Retinal pigment epithelial cell (primary cell): ENCODE results near the gene RABGGTB.
"Not testable (repeated sequence)": the region's sequence is repeated elsewhere in the genome, so short reads cannot be mapped to it uniquely, and the experiment has no call there.

Source experiments
- DNase-seq: peaks from one replicate; pipeline ENCODE4 v3.0.0-alpha.2; 2010; ENCODE audit warnings: low read depth
- H3K4me3 ChIP-seq: 2 replicates; pipeline ENCODE4 v1.5.1; 2011; ENCODE audit warnings: mild to moderate bottlenecking, low read length, control low read depth, moderate library complexity
- TF ChIP-seq, protein P1 (sequence below): conservative IDR thresholded peaks from 2 replicates; pipeline ENCODE4 v1.5.1; 2011; ENCODE audit warnings: low read depth, low read length, control low read depth, inconsistent platforms

RABGGTB gene

DNA sequence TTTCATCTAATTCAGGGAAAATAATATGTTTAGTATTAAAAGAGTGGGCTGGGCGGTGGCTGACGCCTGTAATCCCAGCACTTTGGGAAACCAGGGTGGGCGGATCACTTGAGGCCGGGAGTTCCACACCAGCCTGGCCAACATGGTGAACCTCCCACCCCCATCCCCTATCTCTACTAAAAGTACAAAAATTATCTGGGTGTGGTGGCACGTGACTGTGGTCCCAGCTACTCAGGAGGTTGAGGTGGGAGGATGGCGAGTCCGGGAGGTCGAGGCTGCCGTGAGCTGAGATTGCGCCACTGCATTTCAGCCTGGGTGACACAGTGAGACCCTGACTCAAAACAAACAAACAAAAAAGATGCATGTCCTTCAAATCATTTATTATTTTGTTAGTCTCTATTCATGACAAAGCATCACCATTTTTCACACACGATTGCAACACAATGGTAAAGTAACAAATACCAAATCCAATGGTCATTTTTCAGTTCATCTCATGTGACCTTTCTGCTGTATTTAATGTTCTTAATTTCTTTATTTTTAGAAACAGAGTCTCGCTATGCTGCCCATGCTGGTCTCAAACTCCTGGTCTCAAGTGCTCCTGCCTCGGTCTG is 11.7 kb downstream of the RABGGTB start:
- no peak for DNase-seq
- no peak overlapping the region for H3K4me3 ChIP-seq
- TF ChIP-seq, protein P1, sequence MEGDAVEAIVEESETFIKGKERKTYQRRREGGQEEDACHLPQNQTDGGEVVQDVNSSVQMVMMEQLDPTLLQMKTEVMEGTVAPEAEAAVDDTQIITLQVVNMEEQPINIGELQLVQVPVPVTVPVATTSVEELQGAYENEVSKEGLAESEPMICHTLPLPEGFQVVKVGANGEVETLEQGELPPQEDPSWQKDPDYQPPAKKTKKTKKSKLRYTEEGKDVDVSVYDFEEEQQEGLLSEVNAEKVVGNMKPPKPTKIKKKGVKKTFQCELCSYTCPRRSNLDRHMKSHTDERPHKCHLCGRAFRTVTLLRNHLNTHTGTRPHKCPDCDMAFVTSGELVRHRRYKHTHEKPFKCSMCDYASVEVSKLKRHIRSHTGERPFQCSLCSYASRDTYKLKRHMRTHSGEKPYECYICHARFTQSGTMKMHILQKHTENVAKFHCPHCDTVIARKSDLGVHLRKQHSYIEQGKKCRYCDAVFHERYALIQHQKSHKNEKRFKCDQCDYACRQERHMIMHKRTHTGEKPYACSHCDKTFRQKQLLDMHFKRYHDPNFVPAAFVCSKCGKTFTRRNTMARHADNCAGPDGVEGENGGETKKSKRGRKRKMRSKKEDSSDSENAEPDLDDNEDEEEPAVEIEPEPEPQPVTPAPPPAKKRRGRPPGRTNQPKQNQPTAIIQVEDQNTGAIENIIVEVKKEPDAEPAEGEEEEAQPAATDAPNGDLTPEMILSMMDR, result no peak

DNA sequence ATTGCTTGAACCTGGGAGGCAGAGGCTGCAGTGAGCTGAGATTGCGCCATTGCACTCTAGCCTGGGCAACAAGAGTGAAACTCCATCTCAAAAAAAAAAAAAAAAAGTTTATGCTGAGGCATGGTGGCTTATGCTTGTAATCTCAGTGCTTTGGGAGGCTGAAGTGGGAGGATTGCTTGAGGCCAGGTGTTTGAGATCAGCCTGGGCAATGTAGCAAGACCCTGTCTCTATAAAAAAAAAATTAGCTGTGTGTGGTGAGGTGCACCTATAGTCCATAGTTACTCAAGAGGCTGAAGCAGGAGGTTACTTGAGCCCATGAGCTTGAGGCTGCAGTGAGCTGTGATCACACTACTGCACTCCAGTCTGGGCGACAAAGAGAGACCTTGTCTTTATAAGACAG is 15.4 kb downstream of the RABGGTB start:
- not testable (repeated sequence) for DNase-seq, H3K4me3 ChIP-seq

DNA sequence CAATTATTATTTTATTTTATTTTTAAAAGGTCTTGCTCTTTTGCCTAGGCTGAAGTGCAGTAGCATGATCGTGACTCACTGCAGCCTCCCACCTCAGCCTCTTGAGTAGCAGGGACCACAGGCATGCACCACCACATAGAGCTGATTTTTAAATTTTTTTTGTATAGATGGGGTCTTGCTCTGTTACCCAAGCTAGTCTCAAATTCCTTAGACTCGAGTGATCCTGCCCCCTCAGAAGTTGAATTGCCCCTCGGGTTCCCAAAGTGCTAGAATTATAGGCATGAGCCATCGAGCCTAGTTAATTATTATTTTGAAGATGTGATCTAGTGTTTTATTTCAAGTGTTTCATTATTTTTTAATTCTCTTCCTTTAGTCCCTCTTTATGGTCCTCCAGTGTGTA is 22.9 kb downstream of the RABGGTB start:
- TF ChIP-seq, protein P1, result no peak
- DNase-seq, result no peak
- H3K4me3 ChIP-seq, result no peak overlapping the region

DNA sequence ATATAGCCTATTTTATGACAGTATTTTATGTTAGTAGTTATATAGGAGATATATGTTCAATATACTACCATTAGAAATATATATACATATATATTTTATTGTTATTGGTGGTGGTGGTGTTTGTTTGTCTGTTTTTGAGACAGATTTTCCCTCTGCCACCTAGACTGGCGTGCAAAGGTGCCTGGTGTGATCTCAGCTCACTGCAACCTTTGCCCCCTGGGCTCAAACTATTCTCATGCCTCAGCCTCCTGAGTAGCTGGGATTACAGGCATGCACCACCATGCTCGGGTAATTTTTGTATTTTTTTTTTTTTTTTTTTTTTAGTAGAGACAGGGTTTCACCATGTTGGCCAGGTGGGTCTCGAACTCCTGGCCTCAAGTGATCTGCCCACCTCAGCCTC is 24.1 kb downstream of the RABGGTB start:
- H3K4me3 ChIP-seq, DNase-seq: not testable (repeated sequence)

DNA sequence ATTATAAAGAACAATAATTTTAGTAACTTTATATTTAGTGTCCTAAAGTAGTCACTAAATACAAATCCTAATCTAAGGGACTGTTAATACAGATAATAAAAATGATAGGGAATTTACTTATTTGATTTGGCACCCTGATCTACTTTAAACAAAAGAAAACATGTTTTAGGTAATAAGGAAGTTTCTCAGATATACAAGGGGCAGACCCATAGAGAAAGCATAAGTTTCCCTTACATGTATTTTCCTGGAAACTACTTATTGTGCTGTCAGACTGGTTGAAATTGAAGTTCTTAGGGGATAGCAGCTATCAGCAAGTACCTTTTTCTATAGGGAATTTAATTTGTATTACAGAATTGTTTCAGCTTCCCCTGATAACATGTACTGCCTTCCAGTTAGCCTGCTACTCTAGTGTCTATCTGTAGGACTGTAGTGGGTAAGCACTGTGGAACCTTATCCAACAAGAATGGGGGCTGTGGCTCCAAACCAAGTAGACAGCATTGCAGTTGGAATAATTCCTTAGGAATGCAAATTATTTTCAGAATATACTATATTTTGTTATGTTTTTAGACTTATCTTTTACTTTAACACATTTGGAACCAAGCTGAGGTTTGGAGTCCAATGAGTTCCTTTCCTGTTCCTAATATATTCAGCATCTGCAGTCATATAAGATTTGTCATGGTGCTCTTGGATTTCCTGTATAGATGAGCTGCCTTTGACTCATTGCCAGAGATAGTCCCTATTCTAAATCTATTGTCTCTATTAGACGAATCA is 25.3 kb downstream of the RABGGTB start:
- no peak for DNase-seq
- TF ChIP-seq, protein P1, result no peak
- H3K4me3 ChIP-seq, result no peak overlapping the region

DNA sequence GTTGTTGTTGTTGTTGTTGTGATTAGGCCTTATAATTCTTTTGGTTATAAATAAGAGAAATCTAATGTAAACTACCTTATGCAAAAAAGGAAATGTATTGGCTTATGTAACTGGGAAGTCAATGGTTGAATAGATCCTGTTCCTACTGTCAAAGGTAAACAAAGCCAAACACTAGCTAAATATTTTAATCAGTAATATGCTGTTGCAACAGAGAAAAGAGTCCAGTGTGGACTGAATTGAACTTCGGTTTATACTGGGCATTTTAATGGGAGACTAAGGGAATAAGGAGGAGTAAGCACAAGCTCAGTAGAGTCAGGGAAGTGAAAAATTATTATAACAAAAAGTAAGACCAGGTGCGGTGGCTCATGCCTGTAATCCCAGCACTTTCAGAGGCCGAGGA is 26.0 kb downstream of the RABGGTB start:
- no peak for DNase-seq
- H3K4me3 ChIP-seq, result no peak overlapping the region
- TF ChIP-seq, protein P1, result no peak

DNA sequence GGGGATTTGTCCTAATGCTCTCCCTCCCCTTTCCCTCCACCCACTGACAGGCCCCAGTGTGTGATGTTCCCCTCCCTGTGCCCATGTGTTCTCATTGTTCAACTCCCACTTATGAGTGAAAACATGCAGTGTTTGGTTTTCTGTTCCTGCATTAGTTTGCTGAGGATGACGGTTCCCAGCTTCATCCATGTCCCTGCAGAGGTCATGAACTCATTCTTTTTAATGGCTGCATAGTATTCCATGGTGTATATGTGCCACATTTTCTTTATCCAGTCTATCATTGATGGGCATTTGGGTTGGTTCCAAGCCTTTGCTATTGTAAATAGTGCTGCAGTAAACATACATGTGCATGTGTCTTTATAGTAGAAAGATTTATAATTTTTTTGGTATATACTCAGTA is 37.5 kb downstream of the RABGGTB start:
- DNase-seq, H3K4me3 ChIP-seq: not testable (repeated sequence)

DNA sequence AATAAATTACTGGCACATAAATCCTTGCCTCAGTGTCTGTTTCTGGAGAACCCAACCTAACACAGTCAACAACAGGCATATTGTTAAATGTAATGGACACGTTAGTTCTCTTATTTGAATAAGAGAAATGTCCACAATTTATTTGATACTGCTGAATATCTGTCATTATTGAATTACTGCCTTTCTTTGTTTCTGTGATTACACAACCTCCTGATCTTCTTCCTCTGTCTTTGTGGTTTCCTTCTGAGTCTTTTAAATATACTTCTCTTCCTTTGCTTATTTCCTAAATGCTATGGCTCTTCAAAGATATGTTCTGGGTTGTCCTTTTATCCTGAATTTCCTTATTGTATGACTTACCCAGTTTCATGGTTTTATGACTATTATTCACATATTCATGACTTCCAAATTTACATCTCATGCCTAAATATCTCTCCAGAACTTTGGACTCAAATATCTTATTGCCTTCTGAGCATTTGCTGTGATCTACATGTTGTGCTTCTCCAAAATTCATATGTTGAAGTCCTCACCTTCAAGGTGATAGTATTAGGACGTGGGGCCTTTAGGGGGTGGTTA is 50.6 kb downstream of the RABGGTB start:
- TF ChIP-seq, protein P1, result no peak
- DNase-seq, result no peak
- no peak overlapping the region for H3K4me3 ChIP-seq
